IPS DF 4.7 (cell line): ENCODE results near the gene APBA2.

Experiments
- DNase-seq: peaks from one replicate; pipeline ENCODE4 v3.0.0-alpha.2; 2013; ENCODE audit warnings: low spot score; ENCODE audit errors: extremely low read depth

Gene APBA2

GRCh38 chr15:28934645-28935044 is 48.9 kb downstream of the APBA2 start:
- no peak for DNase-seq

GRCh38 chr15:28935316-28935715 is 49.5 kb downstream of the APBA2 start:
- DNase-seq, result no peak

- DNase-seq, result no peak
Observed at GRCh38 chr15:28936081-28936480, 50.3 kb downstream of the APBA2 start.

GRCh38 chr15:28936481-28936881 is 50.7 kb downstream of the APBA2 start:
- DNase-seq, result no peak

- DNase-seq, result no peak
Observed at GRCh38 chr15:28937271-28937670, 51.5 kb downstream of the APBA2 start.

GRCh38 chr15:28942046-28942445 is 56.3 kb downstream of the APBA2 start:
- no peak for DNase-seq

- no peak for DNase-seq
Observed at GRCh38 chr15:28942571-28942970, 56.8 kb downstream of the APBA2 start.

- DNase-seq, result no peak
Observed at GRCh38 chr15:28943146-28943545, 57.4 kb downstream of the APBA2 start.

GRCh38 chr15:28943611-28944230 is 57.9 kb downstream of the APBA2 start:
- no peak for DNase-seq

GRCh38 chr15:28944286-28944685 is 58.5 kb downstream of the APBA2 start:
- DNase-seq, result no peak

- no peak for DNase-seq
Observed at GRCh38 chr15:28944696-28945300, 59.0 kb downstream of the APBA2 start.

GRCh38 chr15:28945626-28946230 is 60.0 kb downstream of the APBA2 start:
- no peak for DNase-seq

GRCh38 chr15:28946803-28947202 is 61.0 kb downstream of the APBA2 start:
- no peak for DNase-seq

- DNase-seq, result no peak
Observed at GRCh38 chr15:28947221-28947674, 61.5 kb downstream of the APBA2 start.

GRCh38 chr15:28948036-28948435 is 62.3 kb downstream of the APBA2 start:
- DNase-seq, result no peak

- no peak for DNase-seq
Observed at GRCh38 chr15:28950916-28951315, 65.1 kb downstream of the APBA2 start.

GRCh38 chr15:28952666-28953491 is 67.1 kb downstream of the APBA2 start:
- no peak for DNase-seq

- DNase-seq, result no peak
Observed at GRCh38 chr15:28953573-28954195, 67.9 kb downstream of the APBA2 start.

- DNase-seq, result no peak
Observed at GRCh38 chr15:28954466-28955159, 68.8 kb downstream of the APBA2 start.

GRCh38 chr15:28955160-28955992 is 69.6 kb downstream of the APBA2 start:
- DNase-seq, result no peak
